Retinal pigment epithelial cell (primary cell): ENCODE measurements around the gene CLEC16A.

Experiments used
- DNase-seq: peaks from one replicate; pipeline ENCODE4 v3.0.0-alpha.2; 2010; ENCODE audit warnings: low read depth
- H3K4me3 ChIP-seq: 2 replicates; pipeline ENCODE4 v1.5.1; 2011; ENCODE audit warnings: mild to moderate bottlenecking, low read length, control low read depth, moderate library complexity
- CTCF ChIP-seq: conservative IDR thresholded peaks from 2 replicates; pipeline ENCODE4 v1.5.1; 2011; ENCODE audit warnings: low read depth, low read length, control low read depth, inconsistent platforms

Gene CLEC16A

GRCh38 chr16:11082860-11083388 is 138.6 kb downstream of the CLEC16A start:
- no peak overlapping the region for H3K4me3 ChIP-seq
- no peak for DNase-seq
- no peak for TF ChIP-seq CTCF

GRCh38 chr16:11084484-11084875 is 140.1 kb downstream of the CLEC16A start:
- DNase-seq, result peak; percentile 38
- TF ChIP-seq CTCF, result no peak
- no peak overlapping the region for H3K4me3 ChIP-seq

GRCh38 chr16:11084876-11085485 is 140.6 kb downstream of the CLEC16A start:
- TF ChIP-seq CTCF, result no peak

GRCh38 chr16:11085916-11086315 is 141.6 kb downstream of the CLEC16A start:
- DNase-seq, result no peak
- no peak for TF ChIP-seq CTCF
- H3K4me3 ChIP-seq, result no peak overlapping the region

More at GRCh38 chr16:11084876-11085485, 140.6 kb downstream of the CLEC16A start:
- H3K4me3 ChIP-seq, result no peak overlapping the region
- no peak for DNase-seq

GRCh38 chr16:11087691-11088073 is 143.3 kb downstream of the CLEC16A start:
- TF ChIP-seq CTCF, result no peak
- H3K4me3 ChIP-seq, result no peak overlapping the region
- no peak for DNase-seq

GRCh38 chr16:11088074-11088730 is 143.8 kb downstream of the CLEC16A start:
- TF ChIP-seq CTCF, result no peak
- DNase-seq, result no peak
- H3K4me3 ChIP-seq, result no peak overlapping the region

GRCh38 chr16:11088831-11089230 is 144.5 kb downstream of the CLEC16A start:
- no peak overlapping the region for H3K4me3 ChIP-seq
- no peak for DNase-seq
- no peak for TF ChIP-seq CTCF
